Smooth muscle cell (in vitro differentiated cells): ENCODE data around the gene C1orf116. TPM values are rescaled to one million over a fixed set of nuclear protein-coding genes. Genes with fewer than 3 reads are reported as not detected.

Experiments used
- DNase-seq: peaks from one replicate; lab custom pipeline; 2025; ENCODE audit not compliant: unreplicated experiment; lab: John Stamatoyannopoulos, UW
- H2AFZ ChIP-seq: fragments of 200-600 bp; sonication (generic); 2 replicates; pipeline ENCODE4 v1.6.0; 2016; ENCODE audit warnings: antibody characterized with exemption, low read depth, mild to moderate bottlenecking
- H3F3A ChIP-seq: fragments of 200-600 bp; sonication (generic); 2 replicates; pipeline ENCODE4 v1.6.0; 2017; ENCODE audit warnings: antibody characterized with exemption, low read depth
- H3K27ac ChIP-seq: fragments of 200-600 bp; sonication (generic); 2 replicates; pipeline ENCODE4 v1.5.1; 2016; ENCODE audit warnings: low read depth, mild to moderate bottlenecking
- H3K27me3 ChIP-seq: fragments of 200-600 bp; sonication (generic); 2 replicates; pipeline ENCODE4 v1.6.1; 2016; ENCODE audit warnings: low read depth, mild to moderate bottlenecking
- H3K36me3 ChIP-seq: fragments of 200-600 bp; sonication (generic); 2 replicates; pipeline ENCODE4 v1.5.1; 2016; ENCODE audit warnings: low read depth
- H3K4me1 ChIP-seq: fragments of 200-600 bp; sonication (generic); 2 replicates; pipeline ENCODE4 v1.5.1; 2016; ENCODE audit warnings: low read depth
- H3K4me2 ChIP-seq: fragments of 200-600 bp; sonication (generic); 2 replicates; pipeline ENCODE4 v1.6.0; 2016; ENCODE audit warnings: mild to moderate bottlenecking
- H3K4me3 ChIP-seq: fragments of 200-600 bp; sonication (generic); 2 replicates; pipeline ENCODE4 v1.5.1; 2016; ENCODE audit warnings: mild to moderate bottlenecking
- H3K79me2 ChIP-seq: fragments of 200-600 bp; sonication (generic); 2 replicates; pipeline ENCODE4 v1.6.0; 2016; ENCODE audit warnings: low read depth, mild to moderate bottlenecking
- H3K9ac ChIP-seq: fragments of 200-600 bp; sonication (generic); 2 replicates; pipeline ENCODE4 v1.6.0; 2016; ENCODE audit warnings: low read depth
- H3K9me3 ChIP-seq: fragments of 200-600 bp; sonication (generic); replicated peaks from 2 replicates; pipeline ENCODE4 v1.5.1; 2016; ENCODE audit warnings: low read depth
- H4K20me1 ChIP-seq: fragments of 200-600 bp; sonication (generic); 2 replicates; pipeline ENCODE4 v1.6.0; 2016; ENCODE audit warnings: low read depth
- CTCF ChIP-seq: fragments of 200-600 bp; sonication (generic); IDR thresholded peaks from 2 replicates; pipeline ENCODE4 v1.5.1; 2017; ENCODE audit warnings: borderline replicate concordance, mild to moderate bottlenecking, antibody characterized with exemption; ENCODE audit not compliant: insufficient read depth, poor library complexity, severe bottlenecking
- WGBS: methylation state at CpG from one replicate; pipeline ENCODE4 v1.1.7; 2016; ENCODE audit warnings: low lambda C conversion rate; 5-methylcytosine and 5-hydroxymethylcytosine counted together
- polyA plus RNA-seq: library from polyadenylated mRNA; unstranded; fragments of >200 nt; fragmentation: Nextera tagmentation; extraction: Ambion mirVana; gene quantifications from 2 replicates; pipeline ENCODE4 v1.2.1, GENCODE V29; 2016
- total RNA-seq: library from RNA; depleted of rRNA; stranded (reverse); fragments of >200 nt; gene quantifications from 2 replicates; pipeline ENCODE4 v1.2.3, GENCODE V29; 2014

Gene C1orf116
- total and polyA plus RNA-seq, 2 experiments from 2014 or later = 0.14 to 6.0 TPM

- no peaks in the 10 kb centered on the region for H3K36me3 ChIP-seq
- H3K27ac ChIP-seq = peak overlapping the region; percentile 61
- no peaks in the 10 kb centered on the region for H4K20me1 ChIP-seq
- H3K4me1 ChIP-seq = peaks cover 24% of the 10 kb centered on the region
- H3F3A ChIP-seq = no peaks in the 10 kb centered on the region
- WGBS = 60% methylated on average over 8 of the region's 8 CpGs
- peak overlapping the region; percentile 49 for H3K4me2 ChIP-seq
- H3K27me3 ChIP-seq = no peaks in the 10 kb centered on the region
- no peak for TF ChIP-seq CTCF
- DNase-seq = no peak
- H3K4me3 ChIP-seq = no peak overlapping the region
- no peaks in the 10 kb centered on the region for H3K9me3 ChIP-seq
- no peak overlapping the region for H2AFZ ChIP-seq
- H3K79me2 ChIP-seq = no peaks in the 10 kb centered on the region
- peak overlapping the region; percentile 26 for H3K9ac ChIP-seq
These were observed 11.3 kb downstream of the C1orf116 start for GRCh38 chr1:207021139-207021861.

GRCh38 chr1:207020709-207021107 is 11.8 kb downstream of the C1orf116 start:
- no peaks in the 10 kb centered on the region for H3K27me3 ChIP-seq
- no peaks in the 10 kb centered on the region for H4K20me1 ChIP-seq
- H3K4me2 ChIP-seq = peak overlapping the region; percentile 49
- H2AFZ ChIP-seq = no peak overlapping the region
- no peak for DNase-seq
- H3K4me1 ChIP-seq = peaks cover 20% of the 10 kb centered on the region
- H3K27ac ChIP-seq = peak overlapping the region; percentile 61
- no peak overlapping the region for H3K4me3 ChIP-seq
- WGBS = 60% methylated on average over 4 of the region's 4 CpGs
- H3K79me2 ChIP-seq = no peaks in the 10 kb centered on the region
- no peaks in the 10 kb centered on the region for H3K36me3 ChIP-seq
- no peak for TF ChIP-seq CTCF
- no peaks in the 10 kb centered on the region for H3F3A ChIP-seq
- H3K9ac ChIP-seq = peak overlapping the region; percentile 26
- H3K9me3 ChIP-seq = no peaks in the 10 kb centered on the region

- peak overlapping the region; percentile 26 for H3K9ac ChIP-seq
- peak overlapping the region; percentile 49 for H3K4me2 ChIP-seq
These were observed 12.4 kb downstream of the C1orf116 start for GRCh38 chr1:207020065-207020708.

More at GRCh38 chr1:207020065-207020708, 12.4 kb downstream of the C1orf116 start:
- Histone ChIP-seq H3K27ac (peak overlapping the region; percentile 61), H3K9me3 (no peaks in the 10 kb centered on the region), H3F3A (no peaks in the 10 kb centered on the region), H3K4me1 (peaks cover 15% of the 10 kb centered on the region), H3K27me3 (no peaks in the 10 kb centered on the region), H4K20me1 (no peaks in the 10 kb centered on the region), H3K36me3 (no peaks in the 10 kb centered on the region), H3K79me2 (no peaks in the 10 kb centered on the region), H2AFZ (no peak overlapping the region), H3K4me3 (no peak overlapping the region)
- no peak for DNase-seq
- no peak for TF ChIP-seq CTCF
- WGBS = 72% methylated on average over 9 of the region's 9 CpGs
